ENCODE measurements around the gene GSTA3.
"Not testable (repeated sequence)": the region's sequence is repeated elsewhere in the genome, so short reads cannot be mapped to it uniquely, and the experiment has no call there.

Gene GSTA3

DNA sequence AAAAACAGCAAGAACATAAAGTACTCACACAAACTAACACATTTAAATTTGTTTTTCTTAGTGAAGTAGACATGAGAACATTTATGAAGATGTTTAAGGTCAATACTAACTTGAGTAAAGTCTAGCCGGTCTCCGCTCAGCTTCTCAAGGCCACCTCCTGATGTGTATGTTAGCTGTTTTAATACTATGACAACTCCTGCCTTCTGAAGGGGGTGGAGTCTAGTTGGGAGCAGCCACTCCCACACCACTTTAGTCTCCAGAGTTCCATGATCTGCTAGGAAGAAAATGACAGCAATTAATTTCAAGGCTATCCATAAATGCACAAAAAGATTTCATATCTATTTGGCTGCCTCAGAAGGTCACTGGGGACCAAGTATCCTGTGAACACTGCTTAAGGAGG lies at the start of gene GSTA3:
Gene GSTA3 (minus strand): TSS at position 168 of the 400 bp plus-strand sequence. CDS start 3,864 bp downstream, outside the sequence.
- DNase-seq (ENCODE audit: low read depth, low spot score), result no peak

DNA sequence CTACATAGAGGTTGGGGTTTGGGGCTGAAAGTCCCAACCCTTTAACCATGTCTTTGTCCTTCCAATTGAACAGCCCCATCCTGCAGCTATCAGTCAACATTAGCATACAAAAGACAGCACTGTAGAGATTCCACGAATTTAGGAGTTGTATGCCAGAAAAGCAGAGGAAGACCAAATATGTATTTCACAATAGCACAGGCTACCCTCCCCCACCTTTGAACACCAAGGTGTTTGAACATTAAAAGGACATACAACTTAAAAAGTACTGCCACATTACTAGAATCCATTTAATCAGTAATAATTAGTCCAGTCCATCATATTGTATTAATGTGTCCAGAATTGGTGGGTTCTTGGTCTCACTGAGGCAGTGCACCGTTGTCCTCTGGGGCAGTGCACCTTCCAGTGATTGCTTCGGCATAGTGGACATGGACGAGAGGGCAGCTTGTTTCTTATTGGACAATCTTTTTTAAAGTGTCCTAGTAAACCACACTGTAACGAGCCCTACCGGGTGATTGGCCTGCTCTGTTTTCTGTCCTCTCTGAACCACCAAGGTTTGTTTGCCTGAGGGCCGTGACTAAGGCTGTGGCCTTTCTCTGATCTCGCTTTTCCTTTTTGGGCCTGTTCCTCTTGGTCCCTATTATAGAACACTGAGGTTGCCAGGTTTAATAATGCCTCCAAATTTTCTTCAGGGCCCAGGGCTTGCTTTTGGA lies 49.2 kb upstream of the GSTA3 start:
- no peak for DNase-seq (ENCODE audit: low read depth, low spot score)

GRCh38 chr6:52955871-52956270 lies 46.4 kb upstream of the GSTA3 start:
- no peak for DNase-seq (ENCODE audit: low read depth, low spot score)

- DNase-seq (ENCODE audit: low read depth, low spot score), result no peak
Observed at GRCh38 chr6:52953911-52954839, 44.7 kb upstream of the GSTA3 start.

DNA sequence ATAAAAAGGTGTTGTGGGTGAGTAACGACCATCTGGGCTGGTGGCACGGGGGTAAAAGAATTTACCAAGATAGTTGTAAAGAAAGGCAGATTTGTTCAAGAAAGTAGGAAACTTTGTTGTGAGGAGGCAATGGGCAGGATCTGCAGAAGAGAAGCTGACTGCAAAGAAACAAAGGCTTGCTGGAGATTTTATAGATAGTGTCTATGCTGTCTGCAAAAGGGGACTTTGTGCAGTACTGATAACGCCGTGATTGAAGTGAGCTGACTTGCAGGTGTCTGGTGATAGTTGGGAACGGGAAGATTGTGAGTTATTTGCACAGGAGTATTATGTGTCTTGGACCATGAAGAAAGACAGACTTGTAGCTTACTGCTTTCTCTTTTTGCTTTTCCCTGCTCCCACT lies 36.8 kb upstream of the GSTA3 start:
- DNase-seq (ENCODE audit: low read depth, low spot score), result no peak

DNA sequence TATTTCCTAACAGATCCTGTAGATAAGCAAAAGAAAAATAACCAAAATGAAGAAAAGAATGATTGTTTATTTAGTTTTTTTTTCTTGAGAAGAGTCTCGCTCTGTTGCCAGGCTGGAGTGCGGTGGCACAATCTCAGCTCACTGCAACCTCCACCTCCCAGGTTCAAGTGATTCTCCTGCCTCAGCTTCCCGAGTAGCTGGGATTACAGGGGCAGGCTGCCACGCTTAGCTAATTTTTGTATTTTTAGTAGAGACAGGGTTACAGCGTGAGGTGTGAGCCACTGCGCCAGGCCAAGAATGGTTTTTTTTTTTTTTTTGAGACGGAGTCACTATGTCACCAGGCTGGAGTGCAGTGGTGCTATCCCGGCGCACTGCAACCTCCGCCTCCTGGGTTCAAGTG lies 33.3 kb upstream of the GSTA3 start:
- DNase-seq (ENCODE audit: low read depth, low spot score), result not testable (repeated sequence)

DNA sequence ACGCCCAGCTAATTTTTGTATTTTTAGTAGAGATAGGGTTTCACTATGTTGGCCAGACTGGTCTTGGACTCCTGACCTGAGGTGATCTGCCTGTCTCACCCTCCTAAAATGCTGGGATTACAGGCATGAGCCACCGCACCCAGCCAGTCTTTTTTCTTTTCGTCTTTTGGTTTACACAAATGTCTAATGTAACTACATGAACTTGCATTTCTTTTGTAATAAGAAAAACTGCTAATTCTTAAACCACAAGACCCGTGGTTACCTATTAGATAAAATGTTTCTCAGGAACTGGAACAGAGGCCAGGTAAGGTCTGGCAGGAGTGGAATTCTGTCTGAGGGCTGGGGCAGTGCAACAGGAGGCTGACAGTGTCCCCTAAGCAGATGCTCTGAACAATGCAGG lies 32.7 kb upstream of the GSTA3 start:
- no peak for DNase-seq (ENCODE audit: low read depth, low spot score)

GRCh38 chr6:52937908-52938307 lies 28.4 kb upstream of the GSTA3 start:
- DNase-seq (ENCODE audit: low read depth, low spot score), result peak; percentile 43

GRCh38 chr6:52933778-52934177 lies 24.3 kb upstream of the GSTA3 start:
- DNase-seq (ENCODE audit: low read depth, low spot score), result no peak

DNA sequence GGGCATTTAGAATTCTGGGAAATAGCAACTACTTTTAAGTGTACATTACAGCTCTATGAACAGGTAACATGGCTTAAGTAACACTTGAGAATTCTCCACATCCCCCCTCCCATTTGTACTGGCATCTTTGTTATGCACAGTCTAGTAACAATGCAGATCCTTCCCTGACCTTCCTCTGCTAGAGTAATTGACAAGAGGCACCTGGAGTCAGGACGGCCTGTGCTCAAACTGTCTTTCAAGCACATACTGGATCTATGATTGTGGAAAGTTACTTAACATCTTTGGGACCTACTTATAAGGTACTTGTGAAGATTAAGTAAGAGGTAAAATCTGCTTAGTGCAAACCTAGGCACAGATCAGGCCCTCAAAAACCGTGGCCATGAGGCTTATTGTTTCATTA lies 21.9 kb upstream of the GSTA3 start:
- no peak for DNase-seq (ENCODE audit: low read depth, low spot score)

GRCh38 chr6:52929321-52930164 lies 20.0 kb upstream of the GSTA3 start:
- peak; percentile 71 for DNase-seq (ENCODE audit: low read depth, low spot score)

DNA sequence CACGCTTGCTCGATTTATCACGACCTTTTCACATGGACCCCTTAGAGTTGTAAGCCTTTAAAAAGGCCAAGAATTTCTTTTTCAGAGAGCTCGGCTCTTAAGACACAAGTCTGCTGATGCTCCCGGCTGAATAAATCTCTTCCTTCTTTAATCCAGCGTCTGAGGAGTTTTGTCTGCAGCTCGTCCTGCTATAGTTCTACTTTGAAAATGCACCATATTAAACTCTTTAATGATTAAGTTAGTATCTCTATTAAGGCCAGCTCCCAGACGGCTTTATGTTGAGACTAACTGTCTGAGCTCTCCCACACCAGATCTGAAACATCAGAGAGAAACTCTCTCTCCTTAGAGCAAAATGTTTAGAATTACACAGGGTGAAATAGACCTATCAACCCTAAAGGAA lies 18.0 kb upstream of the GSTA3 start:
- no peak for DNase-seq (ENCODE audit: low read depth, low spot score)

DNA sequence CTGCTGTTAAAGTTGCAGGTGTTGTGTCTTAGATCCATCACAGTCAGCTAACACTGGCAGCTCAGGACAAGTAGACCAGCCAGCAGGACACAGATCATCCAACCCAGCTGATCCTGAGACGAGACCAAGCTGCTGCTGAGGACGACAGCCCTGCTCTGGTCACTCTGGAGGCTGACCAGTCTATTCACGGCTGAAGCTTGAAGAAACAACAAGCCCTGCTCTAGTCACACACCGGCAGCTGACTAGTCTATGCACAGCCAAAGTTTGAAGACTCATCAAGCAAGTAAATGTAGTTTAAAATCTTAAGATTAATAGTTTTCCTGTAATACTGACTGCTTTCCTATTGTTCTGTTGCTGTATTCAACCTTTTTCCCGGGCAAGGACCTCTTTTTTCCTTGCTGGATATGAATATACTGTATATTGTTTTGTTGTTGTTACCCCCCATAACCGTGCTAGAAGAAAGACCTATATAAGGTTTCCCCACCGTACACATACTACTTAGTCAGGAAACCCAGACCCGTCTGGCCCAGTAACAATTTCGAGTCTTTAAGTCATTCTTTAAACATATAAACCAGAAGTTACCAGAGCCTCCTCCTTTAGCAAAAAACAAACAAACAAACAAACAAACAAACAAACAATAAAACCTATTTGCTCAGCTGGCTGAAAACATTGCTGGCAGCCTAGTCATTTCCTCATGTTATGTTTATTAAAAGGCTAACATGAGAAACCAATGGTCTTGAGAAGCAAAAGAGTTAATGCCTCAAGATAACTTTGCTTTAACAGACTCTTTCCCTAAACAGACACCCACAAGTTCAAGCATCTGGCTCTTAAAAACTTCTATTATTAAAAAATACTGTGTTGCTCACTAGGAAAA lies 16.7 kb upstream of the GSTA3 start:
- no peak for DNase-seq (ENCODE audit: low read depth, low spot score)

- DNase-seq (ENCODE audit: low read depth, low spot score), result no peak
Observed at GRCh38 chr6:52925042-52925441, 15.5 kb upstream of the GSTA3 start.

DNA sequence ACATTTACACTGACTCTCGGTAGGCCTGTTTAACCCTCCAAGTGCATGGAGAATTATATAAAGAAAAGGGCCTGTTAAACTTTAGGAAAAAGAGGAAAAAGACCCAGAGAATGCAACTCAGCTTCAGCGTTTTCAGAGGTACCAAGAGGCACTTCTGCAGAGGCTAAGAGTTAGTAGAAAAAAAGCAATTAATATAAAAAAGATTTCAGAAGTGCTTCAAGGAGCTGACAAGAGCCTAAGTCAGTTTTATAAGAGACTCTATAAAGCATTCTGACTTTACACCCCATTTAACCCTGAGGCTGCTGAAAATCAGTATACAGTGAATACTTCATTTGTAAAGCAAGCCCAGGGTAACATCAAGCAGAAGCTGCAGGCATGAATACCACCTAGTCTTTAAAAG lies 14.2 kb upstream of the GSTA3 start:
- DNase-seq (ENCODE audit: low read depth, low spot score), result not testable (repeated sequence)

DNA sequence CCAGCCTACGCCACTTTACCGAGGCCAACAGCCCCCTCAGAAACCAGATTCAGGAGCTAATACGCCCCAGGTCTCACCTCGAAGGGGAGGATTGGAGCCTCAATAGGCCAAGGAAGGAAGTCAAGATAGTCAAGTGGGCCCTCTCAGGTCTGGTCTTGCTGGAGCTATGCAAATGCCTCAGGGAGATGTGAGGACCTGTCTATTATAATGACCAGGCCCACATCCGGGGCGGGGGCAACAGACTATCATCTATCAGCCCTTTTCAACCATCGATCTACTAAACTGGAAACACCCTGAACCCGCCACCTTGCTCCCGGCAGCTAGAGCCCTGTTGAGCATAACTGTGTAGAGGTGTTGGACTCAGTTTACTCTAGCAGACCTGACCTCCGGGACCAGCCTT lies 12.7 kb upstream of the GSTA3 start:
- DNase-seq (ENCODE audit: low read depth, low spot score), result no peak

DNA sequence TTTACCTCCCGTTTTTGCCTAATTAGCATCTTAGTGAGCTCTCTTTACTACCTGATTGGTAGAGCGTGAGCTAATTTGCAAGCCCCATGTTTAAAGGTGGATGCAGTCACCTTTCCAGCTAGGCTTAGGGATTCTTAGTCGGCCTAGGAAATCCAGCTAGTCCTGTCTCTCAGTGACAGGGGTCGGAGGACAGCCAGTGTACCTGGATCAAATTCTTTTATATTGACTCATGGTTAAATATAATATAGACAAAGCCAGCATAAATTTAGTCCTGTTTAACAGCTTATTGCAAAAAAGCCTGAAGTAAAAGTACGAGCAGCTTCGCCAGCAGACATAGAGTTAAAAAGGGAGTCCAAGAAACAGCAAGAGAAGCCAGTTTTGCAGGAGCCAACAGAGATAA lies 12.2 kb upstream of the GSTA3 start:
- DNase-seq (ENCODE audit: low read depth, low spot score), result no peak

DNA sequence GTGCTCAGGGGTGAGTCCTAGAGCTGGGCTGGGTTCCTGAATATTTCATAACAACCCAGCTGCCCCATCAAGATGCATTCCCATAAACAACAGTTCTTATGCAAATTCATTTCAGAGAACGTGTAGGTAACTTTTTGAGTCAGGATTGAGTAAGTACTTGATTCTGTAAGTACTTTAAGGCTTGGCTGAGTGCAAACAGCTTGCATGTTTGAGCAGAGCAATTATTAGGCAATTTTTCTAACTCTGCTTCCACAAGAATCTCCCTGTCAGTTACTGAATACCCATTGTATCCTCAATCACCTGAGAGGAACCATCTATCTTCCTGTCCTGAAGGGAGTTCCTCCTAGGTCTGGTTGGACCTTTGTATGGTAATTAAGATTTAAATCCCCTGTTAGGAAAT lies 10.0 kb upstream of the GSTA3 start:
- not testable (repeated sequence) for DNase-seq (ENCODE audit: low read depth, low spot score)

GRCh38 chr6:52918771-52919170 lies 9.3 kb upstream of the GSTA3 start:
- DNase-seq (ENCODE audit: low read depth, low spot score), result not testable (repeated sequence)

DNA sequence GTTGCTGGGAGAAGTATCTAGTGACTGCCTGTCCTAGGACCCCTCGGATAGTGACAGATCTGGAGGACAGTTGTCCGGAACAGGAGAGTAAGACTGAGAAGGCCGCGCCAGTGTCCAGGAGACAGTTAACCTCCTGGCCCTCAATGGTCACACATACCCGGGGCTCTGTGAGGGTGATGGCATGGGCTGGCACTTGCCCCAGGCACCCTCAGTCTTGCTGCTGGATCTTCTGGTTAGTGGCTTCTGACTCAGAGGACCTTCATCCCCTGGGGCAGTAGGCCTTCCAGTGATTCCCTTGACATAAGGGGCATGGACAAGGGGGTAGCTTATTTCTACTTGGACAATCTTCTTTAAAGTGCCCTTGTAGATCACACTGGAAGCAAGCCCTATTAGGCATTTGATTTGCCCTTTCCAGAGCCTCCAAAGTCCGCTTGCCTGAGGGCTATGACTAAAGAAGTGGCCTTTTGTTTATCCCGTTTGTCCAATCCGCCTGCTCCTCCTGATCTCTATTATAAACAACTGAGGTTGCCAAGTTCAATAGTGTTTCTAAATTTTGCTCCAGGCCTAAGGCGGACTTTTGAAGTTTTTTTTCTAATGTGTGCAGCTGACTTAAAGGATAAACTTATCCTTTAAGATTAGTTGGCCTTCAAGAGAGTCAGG lies 8.7 kb upstream of the GSTA3 start:
- peak; percentile 73 for DNase-seq (ENCODE audit: low read depth, low spot score)

Measured in astrocyte of the hippocampus (primary cell).